Skin epidermis (tissue), 12 donors: Measurements from ENCODE around the gene TMEM53.
"Not testable (repeated sequence)": the region's sequence is repeated elsewhere in the genome, so short reads cannot be mapped to it uniquely, and the experiment has no call there.

Source experiments
- H3K27ac ChIP-seq, 21 experiments: fragments of 200-600 bp; sonication (generic) in 11 of 21; one replicate each; pipeline ENCODE4 v1.5.0; 2020; ENCODE audit warnings: mild to moderate bottlenecking in 3 of 21, inconsistent platforms in 2 of 21, moderate library complexity in 2 of 21
- H3K4me3 ChIP-seq, 7 experiments: fragments of 200-600 bp; sonication (generic) in 2 of 7; one replicate each; pipeline ENCODE4 v1.5.0; 2020; ENCODE audit warnings: inconsistent platforms in 2 of 7, mild to moderate bottlenecking in 2 of 7, moderate library complexity in 1 of 7

The TMEM53 gene

GRCh38 chr1:44676484-44677200, 2.4 kb upstream of the TMEM53 start:
- peak overlapping the region in 10 of 21 experiments; percentile 3 to 48 (median 18) for H3K27ac ChIP-seq
- H3K4me3 ChIP-seq = no peak overlapping the region

- peak overlapping the region in 13 of 21 experiments; percentile 52 to 93 (median 87) for H3K27ac ChIP-seq
- peak overlapping the region in 4 of 7 experiments; percentile 52 to 59 (median 57) for H3K4me3 ChIP-seq
Measured at GRCh38 chr1:44675186-44675585, 905 bp upstream of the TMEM53 start.

GRCh38 chr1:44673675-44674112, 587 bp downstream of the TMEM53 start:
- Histone ChIP-seq H3K27ac (peak overlapping the region in 20 of 21 experiments; percentile 77 to 93 (median 87)), H3K4me3 (peak overlapping the region; percentile 49 to 59 (median 56))

GRCh38 chr1:44672961-44673674, 1.2 kb downstream of the TMEM53 start:
- peak overlapping the region in 20 of 21 experiments; percentile 77 to 93 (median 87) for H3K27ac ChIP-seq
- peak overlapping the region; percentile 49 to 59 (median 56) for H3K4me3 ChIP-seq

- H3K4me3 ChIP-seq = no peak overlapping the region
- peak overlapping the region in 6 of 21 experiments; percentile 7 to 87 (median 62) for H3K27ac ChIP-seq
Measured at GRCh38 chr1:44672254-44672955, 1.9 kb downstream of the TMEM53 start.

GRCh38 chr1:44670751-44671640, 3.3 kb downstream of the TMEM53 start:
- no peak overlapping the region for H3K4me3 ChIP-seq
- no peak overlapping the region for H3K27ac ChIP-seq

- not testable (repeated sequence) for H3K4me3 ChIP-seq, H3K27ac ChIP-seq
Measured at GRCh38 chr1:44666719-44667118, 7.6 kb downstream of the TMEM53 start.

- Histone ChIP-seq H3K27ac (no peak overlapping the region), H3K4me3 (no peak overlapping the region)
Measured at GRCh38 chr1:44664730-44665370, 9.4 kb downstream of the TMEM53 start.

- no peak overlapping the region for H3K27ac ChIP-seq
- no peak overlapping the region for H3K4me3 ChIP-seq
Measured at GRCh38 chr1:44663417-44663816, 10.9 kb downstream of the TMEM53 start.

- Histone ChIP-seq H3K4me3 (no peak overlapping the region), H3K27ac (no peak overlapping the region)
Measured at GRCh38 chr1:44662683-44663030, 11.6 kb downstream of the TMEM53 start.

GRCh38 chr1:44661781-44662682, 12.2 kb downstream of the TMEM53 start:
- Histone ChIP-seq H3K27ac (no peak overlapping the region), H3K4me3 (no peak overlapping the region)

GRCh38 chr1:44660176-44660575, 14.1 kb downstream of the TMEM53 start:
- Histone ChIP-seq H3K27ac (no peak overlapping the region), H3K4me3 (no peak overlapping the region)

- no peak overlapping the region for H3K27ac ChIP-seq
- H3K4me3 ChIP-seq = no peak overlapping the region
Measured at GRCh38 chr1:44659566-44659965, 14.7 kb downstream of the TMEM53 start.

- no peak overlapping the region for H3K27ac ChIP-seq
Measured at GRCh38 chr1:44655609-44656008, 18.7 kb downstream of the TMEM53 start.

GRCh38 chr1:44654621-44655187, 19.6 kb downstream of the TMEM53 start:
- no peak overlapping the region for H3K27ac ChIP-seq
- H3K4me3 ChIP-seq = no peak overlapping the region

More at GRCh38 chr1:44655609-44656008, 18.7 kb downstream of the TMEM53 start:
- no peak overlapping the region for H3K4me3 ChIP-seq

GRCh38 chr1:44653107-44653964, 20.9 kb downstream of the TMEM53 start:
- Histone ChIP-seq H3K27ac (no peak overlapping the region), H3K4me3 (no peak overlapping the region)
